Measurements from ENCODE around the gene LRMDA. TPM values are rescaled to one million over a fixed set of nuclear protein-coding genes. Genes with fewer than 3 reads are reported as not detected.
A peak's percentile ranks its signal among the peaks of the same experiment; 100 is the strongest.

The LRMDA gene
- total RNA-seq, 1 donor from 2014 or later, result 5.2 TPM

GRCh38 chr10:76044751-76045150 is 613.3 kb downstream of the LRMDA start:
- no peaks in the 10 kb centered on the region for H4K20me1 ChIP-seq (ENCODE audit: low read depth)
- no peaks in the 10 kb centered on the region for H3F3A ChIP-seq (ENCODE audit: low read depth)
- peaks cover 24% of the 10 kb centered on the region for H3K9me3 Mint-ChIP-seq
- no peak overlapping the region for H3K27ac ChIP-seq
- no peak overlapping the region for H3K4me3 ChIP-seq
- H3K27me3 ChIP-seq, result peaks cover 8% of the 10 kb centered on the region
- H3K4me2 ChIP-seq, result no peak overlapping the region
- H3K9me3 ChIP-seq (ENCODE audit: low read depth), result no peaks in the 10 kb centered on the region
- H2AFZ ChIP-seq (replicated peaks), result peak overlapping the region; percentile 57
- H3K79me2 ChIP-seq (ENCODE audit: low read depth), result no peaks in the 10 kb centered on the region
- no peak overlapping the region for H3K4me3 Mint-ChIP-seq
- peaks cover 7% of the 10 kb centered on the region for H3K36me3 Mint-ChIP-seq
- peaks cover 22% of the 10 kb centered on the region for H3K4me1 Mint-ChIP-seq
- no peak overlapping the region for H3K9ac ChIP-seq
- H3K4me1 ChIP-seq, result no peaks in the 10 kb centered on the region
- no peak overlapping the region for H3K27ac Mint-ChIP-seq
- no peaks in the 10 kb centered on the region for H3K36me3 ChIP-seq
- H3K27me3 Mint-ChIP-seq (ENCODE audit: insufficient read depth, low read depth), result peaks cover 19% of the 10 kb centered on the region
- DNase-seq (ENCODE audit: low spot score), result no peak
- TF ChIP-seq CTCF (IDR thresholded peaks at IDR 0.05), result no peak
- TF ChIP-seq EZH2 (IDR thresholded peaks at IDR 0.05), result no peak
- no peak for TF ChIP-seq EZH2phosphoT487 (IDR thresholded peaks at IDR 0.05)

- H3K4me2 ChIP-seq, result no peak overlapping the region
- peaks cover 26% of the 10 kb centered on the region for H3K4me1 Mint-ChIP-seq
- H3K27me3 ChIP-seq, result peaks cover 8% of the 10 kb centered on the region
- H3K4me3 ChIP-seq, result no peak overlapping the region
- H3K36me3 Mint-ChIP-seq, result peaks cover 5% of the 10 kb centered on the region
- peak overlapping the region; percentile 57 for H2AFZ ChIP-seq (replicated peaks)
- peak overlapping the region; percentile 4 for H3K27ac Mint-ChIP-seq
- H3K9ac ChIP-seq, result no peak overlapping the region
- no peak overlapping the region for H3K27ac ChIP-seq
- H3K36me3 ChIP-seq, result no peaks in the 10 kb centered on the region
- no peak overlapping the region for H3K4me3 Mint-ChIP-seq
- peaks cover 3% of the 10 kb centered on the region for H3F3A ChIP-seq (ENCODE audit: low read depth)
- DNase-seq (ENCODE audit: low spot score), result no peak
- peaks cover 19% of the 10 kb centered on the region for H3K27me3 Mint-ChIP-seq (ENCODE audit: insufficient read depth, low read depth)
- H3K9me3 Mint-ChIP-seq, result peaks cover 21% of the 10 kb centered on the region
- no peaks in the 10 kb centered on the region for H3K9me3 ChIP-seq (ENCODE audit: low read depth)
- no peaks in the 10 kb centered on the region for H4K20me1 ChIP-seq (ENCODE audit: low read depth)
- TF ChIP-seq CTCF (IDR thresholded peaks at IDR 0.05) (no peak), EZH2 (IDR thresholded peaks at IDR 0.05) (no peak), EZH2phosphoT487 (IDR thresholded peaks at IDR 0.05) (no peak)
- H3K4me1 ChIP-seq, result peaks cover 3% of the 10 kb centered on the region
- no peaks in the 10 kb centered on the region for H3K79me2 ChIP-seq (ENCODE audit: low read depth)
Measured at GRCh38 chr10:76045174-76045573, 613.8 kb downstream of the LRMDA start.

GRCh38 chr10:76047521-76047920 is 616.1 kb downstream of the LRMDA start:
- Histone ChIP-seq H3F3A (ENCODE audit: low read depth) (peaks cover 18% of the 10 kb centered on the region), H3K4me1 (peaks cover 23% of the 10 kb centered on the region), H3K27ac (no peak overlapping the region), H3K27me3 (peaks cover 8% of the 10 kb centered on the region), H4K20me1 (ENCODE audit: low read depth) (no peaks in the 10 kb centered on the region), H3K9me3 (ENCODE audit: low read depth) (no peaks in the 10 kb centered on the region), H3K9ac (no peak overlapping the region), H3K36me3 (no peaks in the 10 kb centered on the region), H3K4me2 (no peak overlapping the region), H3K4me3 (no peak overlapping the region), H2AFZ (replicated peaks) (no peak overlapping the region), H3K79me2 (ENCODE audit: low read depth) (no peaks in the 10 kb centered on the region)
- H3K27ac Mint-ChIP-seq, result no peak overlapping the region
- peaks cover 40% of the 10 kb centered on the region for H3K4me1 Mint-ChIP-seq
- no peak overlapping the region for H3K4me3 Mint-ChIP-seq
- no peak for DNase-seq (ENCODE audit: low spot score)
- H3K36me3 Mint-ChIP-seq, result peaks cover 3% of the 10 kb centered on the region
- H3K9me3 Mint-ChIP-seq, result peaks cover 14% of the 10 kb centered on the region
- H3K27me3 Mint-ChIP-seq (ENCODE audit: insufficient read depth, low read depth), result peaks cover 15% of the 10 kb centered on the region
- TF ChIP-seq EZH2phosphoT487 (IDR thresholded peaks at IDR 0.05), result no peak
- TF ChIP-seq EZH2 (IDR thresholded peaks at IDR 0.05), result no peak
- TF ChIP-seq CTCF (IDR thresholded peaks at IDR 0.05), result no peak

Data from neural progenitor cell (in vitro differentiated cells).